ENCODE results near the gene MTUS2.

The MTUS2 gene

GRCh38 chr13:29038700-29039099, 218.6 kb downstream of the MTUS2 start:
- no peak for FAIRE-seq

GRCh38 chr13:29039212-29039611, 219.1 kb downstream of the MTUS2 start:
- FAIRE-seq, result no peak

- no peak for FAIRE-seq
Observed at GRCh38 chr13:29046588-29046987, 226.4 kb downstream of the MTUS2 start.

- FAIRE-seq, result no peak
Observed at GRCh38 chr13:29049524-29049923, 229.4 kb downstream of the MTUS2 start.

- no peak for FAIRE-seq
Observed at GRCh38 chr13:29050719-29051118, 230.6 kb downstream of the MTUS2 start.

- no peak for FAIRE-seq
Observed at GRCh38 chr13:29059800-29060199, 239.7 kb downstream of the MTUS2 start.

- no peak for FAIRE-seq
Observed at GRCh38 chr13:29065142-29065541, 245.0 kb downstream of the MTUS2 start.

- FAIRE-seq, result no peak
Observed at GRCh38 chr13:29067306-29067945, 247.3 kb downstream of the MTUS2 start.

GRCh38 chr13:29073755-29074154, 253.6 kb downstream of the MTUS2 start:
- no peak for FAIRE-seq

- no peak for FAIRE-seq
Observed at GRCh38 chr13:29077051-29077813, 257.1 kb downstream of the MTUS2 start.

- no peak for FAIRE-seq
Observed at GRCh38 chr13:29081036-29081435, 260.9 kb downstream of the MTUS2 start.

- no peak for FAIRE-seq
Observed at GRCh38 chr13:29081697-29082440, 261.7 kb downstream of the MTUS2 start.

- no peak for FAIRE-seq
Observed at GRCh38 chr13:29099781-29100406, 279.8 kb downstream of the MTUS2 start.

- no peak for FAIRE-seq
Observed at GRCh38 chr13:29100758-29101157, 280.6 kb downstream of the MTUS2 start.

GRCh38 chr13:29101409-29101808, 281.3 kb downstream of the MTUS2 start:
- no peak for FAIRE-seq

GRCh38 chr13:29101905-29102304, 281.8 kb downstream of the MTUS2 start:
- no peak for FAIRE-seq

- FAIRE-seq, result no peak
Observed at GRCh38 chr13:29103065-29103800, 283.1 kb downstream of the MTUS2 start.

- FAIRE-seq, result no peak
Observed at GRCh38 chr13:29104461-29104860, 284.3 kb downstream of the MTUS2 start.

GRCh38 chr13:29105779-29106178, 285.6 kb downstream of the MTUS2 start:
- no peak for FAIRE-seq

GRCh38 chr13:29106651-29107050, 286.5 kb downstream of the MTUS2 start:
- FAIRE-seq, result no peak

GRCh38 chr13:29108068-29108786, 288.1 kb downstream of the MTUS2 start:
- no peak for FAIRE-seq

- FAIRE-seq, result no peak
Observed at GRCh38 chr13:29109987-29110386, 289.8 kb downstream of the MTUS2 start.

Measured in colon (tissue), 2 donors.